Hepatocyte (in vitro differentiated cells): ENCODE results near the gene TMCC2.

ENCODE experiments used
- CTCF ChIP-seq: fragments of 200-600 bp; sonication (generic); IDR thresholded peaks from 2 replicates; pipeline ENCODE4 v1.5.1; 2016; ENCODE audit warnings: antibody characterized with exemption, mild to moderate bottlenecking; ENCODE audit not compliant: poor library complexity
- EZH2 ChIP-seq: fragments of 200-600 bp; sonication (generic); IDR thresholded peaks from 2 replicates; pipeline ENCODE4 v1.6.1; 2016; ENCODE audit warnings: antibody characterized with exemption, mild to moderate bottlenecking, borderline replicate concordance
- EZH2phosphoT487 ChIP-seq: fragments of 200-600 bp; sonication (generic); IDR thresholded peaks from one replicate; pipeline ENCODE4 v1.6.1; 2018; ENCODE audit warnings: antibody characterized with exemption, mild to moderate bottlenecking, low read depth, moderate library complexity; ENCODE audit not compliant: unreplicated experiment, severe bottlenecking

GRCh38 chr1:205189131-205189530 is 38.6 kb upstream of the TMCC2 start:
- no peak for TF ChIP-seq CTCF
- TF ChIP-seq EZH2, result no peak
- TF ChIP-seq EZH2phosphoT487, result no peak
